Purkinje cell (primary cell): Measurements from ENCODE around the gene MED6. TPM values are rescaled to one million over a fixed set of nuclear protein-coding genes. Genes with fewer than 3 reads are reported as not detected.

Experiments used
- polyA plus RNA-seq: library from polyadenylated mRNA; unstranded; fragments of >200 nt; fragmentation: Nextera tagmentation; gene quantifications from 2 replicates; pipeline ENCODE4 v1.2.1, GENCODE V29; 2014

The MED6 gene
- polyA plus RNA-seq = 42.1 and 80.9 TPM in 2 replicates

GRCh38 chr14:70600382-70601157 lies at the start of gene MED6:
Gene MED6, minus strand, starts transcription at chr14:70600655. Its CDS starts 18 bp downstream, at chr14:70600637.

GRCh38 chr14:70641548-70642302 lies 41.3 kb upstream of the MED6 start, which contains the start of gene TTC9:
Gene TTC9, plus strand, starts transcription at chr14:70641916. Its CDS starts 214 bp downstream, at chr14:70642130.

GRCh38 chr14:70534904-70535303 lies 65.6 kb downstream of the MED6 start, which contains the start of gene ADAM20:
Gene ADAM20, minus strand, starts transcription at chr14:70535004. Its CDS starts 10,247 bp downstream, at chr14:70524757.

Other genes starting within 250 kb of the MED6 start
- 284 and 310 TPM in 2 replicates for gene COX16, start 241.0 kb downstream of the MED6 start, polyA plus RNA-seq
- 14.1 and 26.6 TPM in 2 replicates for gene SYNJ2BP, start 183.6 kb downstream of the MED6 start, polyA plus RNA-seq
- gene ADAM21, start 148.5 kb downstream of the MED6 start, polyA plus RNA-seq = 1.1 and 2.4 TPM in 2 replicates
- 0.11 TPM in 1 of 2 replicates, not detected in the other for gene ADAM20, start 65.7 kb downstream of the MED6 start, polyA plus RNA-seq
- gene TTC9, start 41.3 kb upstream of the MED6 start, polyA plus RNA-seq = 1.1 and 1.4 TPM in 2 replicates
- 7.7 and 12.0 TPM in 2 replicates for gene MAP3K9, start 208.9 kb upstream of the MED6 start, polyA plus RNA-seq